Hepatocyte (in vitro differentiated cells): ENCODE data around the gene C6orf58.

Experiments
- EZH2 ChIP-seq: fragments of 200-600 bp; sonication (generic); IDR thresholded peaks from 2 replicates; pipeline ENCODE4 v1.6.1; 2016; ENCODE audit warnings: antibody characterized with exemption, mild to moderate bottlenecking, borderline replicate concordance
- EZH2phosphoT487 ChIP-seq: fragments of 200-600 bp; sonication (generic); IDR thresholded peaks from one replicate; pipeline ENCODE4 v1.6.1; 2018; ENCODE audit warnings: antibody characterized with exemption, mild to moderate bottlenecking, low read depth, moderate library complexity; ENCODE audit not compliant: unreplicated experiment, severe bottlenecking
- TF ChIP-seq, protein P1 (sequence below): fragments of 200-600 bp; sonication (generic); IDR thresholded peaks from 2 replicates; pipeline ENCODE4 v1.5.1; 2016; ENCODE audit warnings: antibody characterized with exemption, mild to moderate bottlenecking; ENCODE audit not compliant: poor library complexity

GRCh38 chr6:127634178-127634577 is 57.2 kb downstream of the C6orf58 start:
- TF ChIP-seq, protein P1, sequence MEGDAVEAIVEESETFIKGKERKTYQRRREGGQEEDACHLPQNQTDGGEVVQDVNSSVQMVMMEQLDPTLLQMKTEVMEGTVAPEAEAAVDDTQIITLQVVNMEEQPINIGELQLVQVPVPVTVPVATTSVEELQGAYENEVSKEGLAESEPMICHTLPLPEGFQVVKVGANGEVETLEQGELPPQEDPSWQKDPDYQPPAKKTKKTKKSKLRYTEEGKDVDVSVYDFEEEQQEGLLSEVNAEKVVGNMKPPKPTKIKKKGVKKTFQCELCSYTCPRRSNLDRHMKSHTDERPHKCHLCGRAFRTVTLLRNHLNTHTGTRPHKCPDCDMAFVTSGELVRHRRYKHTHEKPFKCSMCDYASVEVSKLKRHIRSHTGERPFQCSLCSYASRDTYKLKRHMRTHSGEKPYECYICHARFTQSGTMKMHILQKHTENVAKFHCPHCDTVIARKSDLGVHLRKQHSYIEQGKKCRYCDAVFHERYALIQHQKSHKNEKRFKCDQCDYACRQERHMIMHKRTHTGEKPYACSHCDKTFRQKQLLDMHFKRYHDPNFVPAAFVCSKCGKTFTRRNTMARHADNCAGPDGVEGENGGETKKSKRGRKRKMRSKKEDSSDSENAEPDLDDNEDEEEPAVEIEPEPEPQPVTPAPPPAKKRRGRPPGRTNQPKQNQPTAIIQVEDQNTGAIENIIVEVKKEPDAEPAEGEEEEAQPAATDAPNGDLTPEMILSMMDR: no peak
- TF ChIP-seq EZH2phosphoT487 (no peak), EZH2 (no peak)
